HepG2 (cell line): ENCODE measurements around the gene PALM. TPM values are rescaled to one million over a fixed set of nuclear protein-coding genes. Genes with fewer than 3 reads are reported as not detected.

ENCODE experiments used
- ATAC-seq: fragments of 200-7000 bp; cut with Tn5 transposase; 3 replicates; pipeline ENCODE4 v1.9.1; 2020; ENCODE audit warnings: mild to moderate bottlenecking, moderate library complexity
- BruUV-seq: library from RNA; stranded (reverse); fragments of 400-500 nt; replicated peaks from 2 replicates; lab custom pipeline; 2021; lab: Mats Ljungman, UMichigan
- CTCF ChIA-PET: fragments of 300-600 bp; formaldehyde crosslinking; extraction: SDS; loops from one replicate; lab custom pipeline; 2021; ENCODE audit warnings: low total read pairs, inconsistent platforms, low intra/inter-chr PET ratio; lab: Yijun Ruan, JAX
- POLR2A ChIA-PET: fragments of 350-600 bp; sonication (Branson Sonifier 250); formaldehyde crosslinking; loops from one replicate; lab custom pipeline; 2020; ENCODE audit warnings: antibody characterized with exemption, inconsistent platforms; lab: Yijun Ruan, JAX
- DNase-seq: peaks from one replicate; pipeline ENCODE4 v3.0.0-alpha.2; 2015; ENCODE audit warnings: low spot score
- FAIRE-seq: peaks from 3 replicates; lab custom pipeline; 2011; peaks lifted over from hg19 to GRCh38; lab: Jason Lieb, UNC
- H2AFZ ChIP-seq: one replicate; pipeline ENCODE4 v1.6.1; 2011; ENCODE audit warnings: low read length, inconsistent platforms
- H3K27ac ChIP-seq: fragments of 300-600 bp; 3 replicates; pipeline ENCODE4 v1.8.0; 2011; ENCODE audit warnings: mixed run types, mild to moderate bottlenecking, mixed read lengths, low read length, inconsistent platforms; ENCODE audit not compliant: insufficient read depth; ENCODE audit errors: extremely low read length
- H3K27me3 ChIP-seq, 2 experiments: fragments of 200-600 bp in 1 of 2; 2 replicates in 1 of 2; 3 replicates in 1 of 2; pipeline versions ENCODE4 v1.6.0 to v1.8.0; 2011; ENCODE audit warnings: low read length in 2 of 2, mild to moderate bottlenecking in 2 of 2, moderate library complexity in 2 of 2, inconsistent platforms in 1 of 2; ENCODE audit not compliant: insufficient read depth in 2 of 2, control insufficient read depth in 1 of 2
- H3K36me3 ChIP-seq, 2 experiments: fragments of 200-600 bp in 1 of 2; replicated peaks in 1 of 2; 2 replicates in 1 of 2; 3 replicates in 1 of 2; pipeline versions ENCODE4 v1.5.1 to v1.8.0; 2011; ENCODE audit warnings: low read length in 2 of 2, inconsistent platforms in 1 of 2; ENCODE audit not compliant: insufficient read depth in 2 of 2, control insufficient read depth in 1 of 2
- H3K4me1 ChIP-seq: 2 replicates; pipeline ENCODE4 v1.5.1; 2012; ENCODE audit warnings: low read length, inconsistent platforms; ENCODE audit not compliant: insufficient read depth
- H3K4me2 ChIP-seq: 2 replicates; pipeline ENCODE4 v1.6.0; 2011; ENCODE audit warnings: low read depth, low read length, inconsistent platforms
- H3K4me3 ChIP-seq, 3 experiments: fragments of 200-600 bp in 1 of 3; sonication (generic), shearing (Covaris generic) in 1 of 3; replicated peaks in 1 of 3; 2 replicates each; pipeline ENCODE4 v1.5.1; 2011 to 2016; ENCODE audit warnings: low read length in 3 of 3, inconsistent platforms in 2 of 3, low read depth in 2 of 3, mild to moderate bottlenecking in 2 of 3, control low read depth in 1 of 3, mixed read lengths in 1 of 3; ENCODE audit not compliant: insufficient read depth in 1 of 3
- H3K79me2 ChIP-seq: one replicate; pipeline ENCODE4 v1.6.1; 2011; ENCODE audit warnings: low read length, inconsistent platforms; ENCODE audit not compliant: insufficient read depth
- H3K9ac ChIP-seq: 2 replicates; pipeline ENCODE4 v1.6.0; 2011; ENCODE audit warnings: mild to moderate bottlenecking, low read depth, low read length, inconsistent platforms; ENCODE audit not compliant: insufficient read depth
- H3K9me3 ChIP-seq: 2 replicates; pipeline ENCODE4 v1.5.1; 2012; ENCODE audit warnings: mild to moderate bottlenecking, low read length
- H4K20me1 ChIP-seq: 2 replicates; pipeline ENCODE4 v1.6.0; 2011; ENCODE audit warnings: inconsistent platforms, mild to moderate bottlenecking, low read length, moderate library complexity; ENCODE audit not compliant: insufficient read depth
- CSRNP1 ChIP-seq: sonication (generic); formaldehyde crosslinking; IDR thresholded peaks from 2 replicates; pipeline ENCODE4 v1.8.1; 2023; ENCODE audit warnings: mild to moderate bottlenecking, missing genetic modification reagents
- IRF1 ChIP-seq: sonication (generic); formaldehyde crosslinking; IDR thresholded peaks from 2 replicates; pipeline ENCODE4 v1.4.0; 2020; ENCODE audit warnings: low read depth, mild to moderate bottlenecking, missing genetic modification reagents
- KDM5B ChIP-seq: sonication (generic); formaldehyde crosslinking; IDR thresholded peaks from 2 replicates; pipeline ENCODE4 v1.4.0; 2020; ENCODE audit warnings: missing genetic modification reagents, mild to moderate bottlenecking, borderline replicate concordance
- MIER3 ChIP-seq: IDR thresholded peaks from 2 replicates; pipeline ENCODE4 v1.6.1; 2016; ENCODE audit warnings: missing compliant biosample characterization, borderline replicate concordance
- PRDM4 ChIP-seq: sonication (generic); formaldehyde crosslinking; IDR thresholded peaks from 2 replicates; pipeline ENCODE4 v1.9.0; 2021; ENCODE audit warnings: missing genetic modification reagents, borderline replicate concordance
- PRPF4 ChIP-seq: fragments of 200-400 bp; formaldehyde crosslinking; IDR thresholded peaks from 2 replicates; pipeline ENCODE4 v1.6.1; 2016; ENCODE audit warnings: low read length, low read depth; ENCODE audit not compliant: poor library complexity, severe bottlenecking
- REL ChIP-seq: sonication (generic); formaldehyde crosslinking; conservative IDR thresholded peaks from 2 replicates; pipeline ENCODE4 v1.8.0; 2022; ENCODE audit warnings: mild to moderate bottlenecking, missing genetic modification reagents, moderate library complexity
- SNAPC2 ChIP-seq: sonication (generic); formaldehyde crosslinking; IDR thresholded peaks from 2 replicates; pipeline ENCODE4 v1.8.1; 2022; ENCODE audit warnings: mild to moderate bottlenecking, missing genetic modification reagents
- ZBTB1 ChIP-seq: sonication (generic); formaldehyde crosslinking; IDR thresholded peaks from 2 replicates; pipeline ENCODE4 v1.4.0; 2020; ENCODE audit warnings: missing genetic modification reagents, borderline replicate concordance
- ZBTB33 ChIP-seq: sonication (generic); formaldehyde crosslinking; IDR thresholded peaks from 2 replicates; pipeline ENCODE4 v1.4.0; 2020; ENCODE audit warnings: missing genetic modification reagents
- ZMYM3 ChIP-seq: sonication (generic); formaldehyde crosslinking; IDR thresholded peaks from 2 replicates; pipeline ENCODE4 v1.5.1; 2020; ENCODE audit warnings: mild to moderate bottlenecking, missing genetic modification reagents
- ZNF207 ChIP-seq: fragments of 450-650 bp; IDR thresholded peaks from 2 replicates; pipeline ENCODE4 v1.6.1; 2016; ENCODE audit warnings: antibody characterized with exemption, borderline replicate concordance
- ZNF766 ChIP-seq: sonication (generic); formaldehyde crosslinking; IDR thresholded peaks from 2 replicates; pipeline ENCODE4 v1.5.0; 2020; ENCODE audit warnings: missing genetic modification reagents, borderline replicate concordance
- ZNF816 ChIP-seq: sonication (generic); formaldehyde crosslinking; IDR thresholded peaks from 2 replicates; pipeline ENCODE4 v1.8.0; 2022; ENCODE audit warnings: missing genetic modification reagents, mild to moderate bottlenecking, borderline replicate concordance
- WGBS: methylation state at CpG from one replicate; pipeline ENCODE4 v1.1.6; 2017; ENCODE audit warnings: low lambda C conversion rate; 5-methylcytosine and 5-hydroxymethylcytosine counted together
- in situ Hi-C: cut with HindIII; loops from 2 replicates; pipeline ENCODE4 v1.10.0; 2017; ENCODE audit warnings: low pct_unique_long_range_greater_than_20kb; ENCODE audit not compliant: extremely low pct_ligation_motif_present
- intact Hi-C: fragments of 100-400 bp; cut with micrococcal nuclease; formaldehyde crosslinking; loops from one replicate; pipeline ENCODE4 v1.10.0; 2022; ENCODE audit not compliant: unreplicated experiment
- polyA plus RNA-seq, 8 experiments: library from polyadenylated mRNA; depleted of rRNA in 3 of 8; stranded (reverse) in 7 of 8; unstranded in 1 of 8; fragments of >200 nt; fragmentation: Illumina TruSeq in 4 of 8; extraction: Trizol in 4 of 8; gene quantifications; 2 replicates each; pipeline versions ENCODE4 v1.2.1 to v1.2.3, GENCODE V29; 2011 to 2016; ENCODE audit warnings: low read depth in 4 of 8, missing spikeins in 1 of 8, mixed read lengths in 1 of 8; ENCODE audit not compliant: insufficient read depth in 1 of 8
- total RNA-seq, 5 experiments: library from RNA; depleted of rRNA; stranded (reverse); fragments of >200 nt; fragmentation: Illumina TruSeq; extraction: Trizol; gene quantifications; 2 replicates each; pipeline ENCODE4 v1.2.3, GENCODE V29; 2016; ENCODE audit warnings: low read depth in 1 of 5

The PALM gene
- total and polyA plus RNA-seq, 2 of the 13 experiments (the other 11 are each of a cell fraction or from before 2014, with no cell fraction given), result 4.0 to 9.7 TPM

- H3K79me2 ChIP-seq, result no peaks in the 10 kb centered on the region
- ChIA-PET CTCF (no interaction called here), POLR2A (interaction anchor here (0.5 to 3.6 kb wide), 19 partner anchors 9 to 314 kb away, joined by 3 to 56 read pairs (median 7); partner anchors contain the start of genes BSG, CDC34, FSTL3 and PRSS57)
- H3K27me3 ChIP-seq, result no peaks in the 10 kb centered on the region; a peak in 1 of 5 replicates
- H3K4me3 ChIP-seq, result peak overlapping the region; percentile 51 to 80 (median 54); a peak in 5 of 6 replicates
- ATAC-seq, result no peak
- DNase-seq, result no peak
- no peaks in the 10 kb centered on the region for H3K36me3 ChIP-seq
- WGBS, result 9% methylated on average over 14 of the region's 14 CpGs
- BruUV-seq, result TSS peak; percentile 80
- H3K4me2 ChIP-seq, result peak overlapping the region; percentile 99
- no peak for FAIRE-seq
- H3K27ac ChIP-seq, result peak overlapping the region; percentile 53
- H3K9me3 ChIP-seq, result no peaks in the 10 kb centered on the region
- peak overlapping the region; percentile 59 for H3K9ac ChIP-seq
- H3K4me1 ChIP-seq, result peaks cover 41% of the 10 kb centered on the region
- H2AFZ ChIP-seq, result no peak overlapping the region
- in situ Hi-C loops, result no loop called here
- intact Hi-C loops, result no loop called here
- no peaks in the 10 kb centered on the region for H4K20me1 ChIP-seq
- TF ChIP-seq ZBTB33 (0 out of 2 replicates have a peak, but pooled peaks have one; percentile 0), PRDM4 (CRISPR knock-in tag) (no peak), PRPF4 (no peak), SNAPC2 (0 out of 2 replicates have a peak, but pooled peaks have one; percentile 52), KDM5B (CRISPR knock-in tag) (peak; percentile 64; the same call in 1 of the 2 replicates), ZBTB1 (no peak), REL (CRISPR knock-in tag) (no peak), ZNF207 (no peak), ZNF816 (CRISPR knock-in tag) (0 out of 2 replicates have a peak, but pooled peaks have one; percentile 38), ZMYM3 (CRISPR knock-in tag) (peak; percentile 52; the same call in 1 of the 2 replicates), ZNF766 (CRISPR knock-in tag) (no peak), IRF1 (CRISPR knock-in tag) (no peak), MIER3 (CRISPR knock-in tag) (0 out of 2 replicates have a peak, but pooled peaks have one; percentile 3), CSRNP1 (CRISPR knock-in tag) (peak; percentile 78; the same call in 1 of the 2 replicates)
Measured at GRCh38 chr19:704447-704741, 4.3 kb upstream of the PALM start.
